ENCODE measurements around the gene SHROOM1. TPM values are rescaled to one million over a fixed set of nuclear protein-coding genes. Genes with fewer than 3 reads are reported as not detected.
A peak's percentile ranks its signal among the peaks of the same experiment; 100 is the strongest.

Gene SHROOM1
- total and polyA plus RNA-seq, 7 donors = 4.2 to 25.1 (median 20.0) TPM

DNA sequence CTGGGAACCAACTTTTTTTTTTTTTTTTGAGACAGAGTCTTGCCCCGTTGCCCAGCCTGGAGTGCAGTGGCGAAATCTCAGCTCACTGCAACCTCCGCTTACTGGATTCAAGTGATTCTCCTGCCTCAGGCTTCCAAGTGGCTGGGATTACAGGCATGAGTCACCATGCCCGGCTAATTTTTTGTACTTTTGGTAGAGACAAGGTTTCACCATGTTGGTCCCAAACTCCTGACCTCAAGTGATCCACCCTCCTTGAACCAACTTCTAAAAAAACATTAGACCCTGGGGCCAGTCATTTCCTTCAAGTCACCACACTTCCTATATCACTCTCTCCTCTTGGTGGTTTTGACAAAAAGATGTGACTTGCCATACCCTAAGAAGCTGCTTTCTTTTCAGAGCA, 10.9 kb upstream of the SHROOM1 start:
- DNase-seq = no peak
- Histone ChIP-seq H3K36me3 (no peaks in the 10 kb centered on the region), H3K27ac (no peak overlapping the region), H3K27me3 (no peaks in the 10 kb centered on the region), H3K4me3 (no peak overlapping the region), H3K4me1 (peaks cover 0 to 8% (median 2%) of the 10 kb centered on the region in 4 donors), H3K9me3 (no peaks in the 10 kb centered on the region)
- intact Hi-C loops (cut with DNase I) = no loop called here
- WGBS, 2 donors = 87 to 89% methylated on average over 4 of the region's 4 CpGs
- no peak for TF ChIP-seq POLR2A (IDR thresholded peaks at IDR 0.05)
- no peak for TF ChIP-seq EP300 (IDR thresholded peaks at IDR 0.05)
- TF ChIP-seq, protein P1, sequence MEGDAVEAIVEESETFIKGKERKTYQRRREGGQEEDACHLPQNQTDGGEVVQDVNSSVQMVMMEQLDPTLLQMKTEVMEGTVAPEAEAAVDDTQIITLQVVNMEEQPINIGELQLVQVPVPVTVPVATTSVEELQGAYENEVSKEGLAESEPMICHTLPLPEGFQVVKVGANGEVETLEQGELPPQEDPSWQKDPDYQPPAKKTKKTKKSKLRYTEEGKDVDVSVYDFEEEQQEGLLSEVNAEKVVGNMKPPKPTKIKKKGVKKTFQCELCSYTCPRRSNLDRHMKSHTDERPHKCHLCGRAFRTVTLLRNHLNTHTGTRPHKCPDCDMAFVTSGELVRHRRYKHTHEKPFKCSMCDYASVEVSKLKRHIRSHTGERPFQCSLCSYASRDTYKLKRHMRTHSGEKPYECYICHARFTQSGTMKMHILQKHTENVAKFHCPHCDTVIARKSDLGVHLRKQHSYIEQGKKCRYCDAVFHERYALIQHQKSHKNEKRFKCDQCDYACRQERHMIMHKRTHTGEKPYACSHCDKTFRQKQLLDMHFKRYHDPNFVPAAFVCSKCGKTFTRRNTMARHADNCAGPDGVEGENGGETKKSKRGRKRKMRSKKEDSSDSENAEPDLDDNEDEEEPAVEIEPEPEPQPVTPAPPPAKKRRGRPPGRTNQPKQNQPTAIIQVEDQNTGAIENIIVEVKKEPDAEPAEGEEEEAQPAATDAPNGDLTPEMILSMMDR (IDR thresholded peaks at IDR 0.05) = no peak
- no peak for TF ChIP-seq POLR2AphosphoS5 (IDR thresholded peaks at IDR 0.05)

DNA sequence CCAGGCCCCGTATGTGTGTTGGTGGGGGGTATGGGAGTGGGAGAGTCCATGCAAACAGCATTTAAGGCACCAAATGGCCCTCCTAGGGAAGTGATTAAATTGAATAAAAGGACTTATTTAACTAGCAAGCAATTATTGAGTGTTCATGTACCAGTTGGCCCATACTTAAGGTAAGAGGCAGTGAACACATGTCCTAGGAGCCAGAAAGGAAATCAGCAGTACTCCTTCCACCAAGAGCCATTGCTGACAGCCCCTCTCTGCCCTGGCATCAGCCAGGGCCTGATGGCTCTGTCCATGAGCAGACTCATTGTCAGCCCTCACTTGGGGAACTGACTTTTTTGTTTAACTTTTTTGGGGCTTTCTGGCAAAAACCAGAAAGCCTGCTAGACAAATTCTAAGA, 10.4 kb upstream of the SHROOM1 start:
- Histone ChIP-seq H3K27me3 (no peaks in the 10 kb centered on the region), H3K4me1 (peaks cover 0 to 8% (median 2%) of the 10 kb centered on the region in 4 donors), H3K27ac (peak overlapping the region in 2 of 4 donors; percentile 56 to 74), H3K4me3 (no peak overlapping the region), H3K9me3 (no peaks in the 10 kb centered on the region), H3K36me3 (no peaks in the 10 kb centered on the region)
- whole genome bisulfite sequencing, 2 donors = 36 to 70% methylated on average over 1 of the region's 1 CpG
- TF ChIP-seq EP300 (IDR thresholded peaks at IDR 0.05) (no peak), POLR2AphosphoS5 (IDR thresholded peaks at IDR 0.05) (no peak)
- TF ChIP-seq, protein P1 (IDR thresholded peaks at IDR 0.05) = no peak
- intact Hi-C loops (cut with DNase I) = no loop called here
- DNase-seq = no peak

GRCh38 chr5:132840313-132840712, 9.9 kb upstream of the SHROOM1 start:
- intact Hi-C loops (cut with DNase I) = no loop called here
- Histone ChIP-seq H3K4me1 (peaks cover 0 to 8% (median 2%) of the 10 kb centered on the region in 4 donors), H3K27ac (peak overlapping the region; percentile 6 to 74 (median 52)), H3K9me3 (no peaks in the 10 kb centered on the region), H3K36me3 (no peaks in the 10 kb centered on the region), H3K27me3 (no peaks in the 10 kb centered on the region), H3K4me3 (no peak overlapping the region)
- TF ChIP-seq POLR2A (IDR thresholded peaks at IDR 0.05) (no peak), POLR2AphosphoS5 (IDR thresholded peaks at IDR 0.05) (no peak), EP300 (IDR thresholded peaks at IDR 0.05) (no peak)
- TF ChIP-seq, protein P1 (IDR thresholded peaks at IDR 0.05) = no peak
- 17 to 54% methylated on average over 3 of the region's 3 CpGs for WGBS, 2 donors
- DNase-seq = no peak

DNA sequence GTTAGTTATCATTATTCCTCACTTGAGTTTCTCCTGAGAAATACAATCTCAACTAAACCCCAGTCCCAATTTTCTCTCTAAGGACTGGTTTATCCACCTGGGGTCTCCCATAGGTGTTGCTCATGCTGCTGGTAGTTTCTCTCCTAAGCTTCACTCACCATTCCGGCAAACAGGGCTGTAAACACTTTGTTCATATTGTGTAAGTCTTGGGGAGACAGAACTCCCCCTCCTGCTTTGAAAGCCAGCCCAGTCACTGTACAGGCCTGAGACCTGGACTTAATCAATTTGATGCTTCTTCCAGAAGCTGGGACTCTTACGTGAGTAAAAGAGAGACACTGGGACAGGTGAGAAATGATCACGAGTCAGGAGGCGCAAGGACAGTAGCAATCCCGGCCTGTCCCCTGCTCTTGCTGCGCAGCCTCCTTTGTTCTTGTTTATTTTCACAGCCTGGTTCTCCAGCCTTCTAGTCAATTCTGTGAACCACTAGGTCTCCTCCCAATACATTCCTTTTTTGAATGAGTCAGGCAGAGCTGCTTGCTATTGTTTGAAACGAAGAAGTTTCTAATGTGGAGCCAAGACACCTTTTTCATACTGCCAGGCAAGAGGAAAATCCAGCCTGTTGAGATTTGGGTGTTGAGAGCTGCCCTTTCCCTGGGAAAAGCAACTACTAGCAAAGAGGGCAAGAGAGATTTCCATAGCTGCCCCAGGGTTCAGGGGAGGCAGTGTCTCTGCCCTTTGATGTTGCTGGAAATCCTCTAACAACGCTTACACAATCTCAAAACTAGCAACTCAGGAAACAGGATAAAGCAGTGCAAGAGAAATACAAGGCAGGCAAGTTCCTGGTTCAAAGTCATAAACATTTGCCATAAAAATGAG, 9.2 kb upstream of the SHROOM1 start:
- Histone ChIP-seq H3K36me3 (no peaks in the 10 kb centered on the region), H3K27me3 (no peaks in the 10 kb centered on the region), H3K4me1 (peaks cover 0 to 8% (median 2%) of the 10 kb centered on the region in 4 donors), H3K27ac (peak overlapping the region; percentile 32 to 74 (median 52)), H3K4me3 (no peak overlapping the region), H3K9me3 (no peaks in the 10 kb centered on the region)
- no peak for TF ChIP-seq EP300 (IDR thresholded peaks at IDR 0.05)
- no peak for TF ChIP-seq POLR2AphosphoS5 (IDR thresholded peaks at IDR 0.05)
- no peak for TF ChIP-seq POLR2A (IDR thresholded peaks at IDR 0.05)
- TF ChIP-seq, protein P1 (IDR thresholded peaks at IDR 0.05) = no peak
- DNase-seq = no peak
- intact Hi-C loops (cut with DNase I) = no loop called here
- WGBS, 2 donors = 21 to 69% methylated on average over 8 of the region's 8 CpGs
